ENCODE results near the gene RPL38. TPM values are rescaled to one million over a fixed set of nuclear protein-coding genes. Genes with fewer than 3 reads are reported as not detected.

Gene RPL38
- total and polyA plus RNA-seq, 2 experiments from 2014 or later, result 286 to 5,312 TPM

- Histone ChIP-seq H4K20me1 (replicated peaks; ENCODE audit: insufficient read depth) (no peaks in the 10 kb centered on the region), H3K27ac (ENCODE audit: low read depth) (no peak overlapping the region), H3K4me3 (no peak overlapping the region), H3K79me2 (replicated peaks; ENCODE audit: insufficient read depth) (no peaks in the 10 kb centered on the region), H3K36me3 (ENCODE audit: insufficient read depth) (no peaks in the 10 kb centered on the region), H2AFZ (no peak overlapping the region), H3K4me1 (ENCODE audit: insufficient read depth) (no peaks in the 10 kb centered on the region), H3K27me3 (ENCODE audit: insufficient read depth) (no peaks in the 10 kb centered on the region), H3F3A (replicated peaks; ENCODE audit: low read depth) (no peaks in the 10 kb centered on the region), H3K9me2 (ENCODE audit: insufficient read depth) (no peaks in the 10 kb centered on the region; the same call in 1 of the 2 replicates), H3K4me2 (no peak overlapping the region)
- peaks cover 2% of the 10 kb centered on the region for H3K27me3 Mint-ChIP-seq (ENCODE audit: insufficient read depth, low read depth, poor library complexity)
- ATAC-seq, result no peak
- no peak overlapping the region for H3K4me3 Mint-ChIP-seq
- H3K4me1 Mint-ChIP-seq, result peaks cover 4% of the 10 kb centered on the region; the same call in 2 of the 3 replicates
- no peaks in the 10 kb centered on the region for H3K36me3 Mint-ChIP-seq (ENCODE audit: low read depth)
- TF ChIP-seq EZH2 (IDR thresholded peaks at IDR 0.05; ENCODE audit: low read depth, unreplicated experiment) (no peak), EZH2phosphoT487 (IDR thresholded peaks at IDR 0.05; ENCODE audit: unreplicated experiment) (no peak), REST (IDR thresholded peaks at IDR 0.05; ENCODE audit: unreplicated experiment) (no peak), ZNF462 (CRISPR knock-in tag; IDR thresholded peaks at IDR 0.05) (no peak), POLR2AphosphoS5 (IDR thresholded peaks at IDR 0.05; ENCODE audit: low read depth) (no peak), JUNB (IDR thresholded peaks at IDR 0.05; ENCODE audit: unreplicated experiment) (no peak), CREB1 (CRISPR knock-in tag; IDR thresholded peaks at IDR 0.05; ENCODE audit: low read depth) (no peak)
- peaks cover 5% of the 10 kb centered on the region; the same call in 1 of the 3 replicates for H3K9me3 Mint-ChIP-seq
- no peak for DNase-seq (ENCODE audit: low spot score)
- no peak overlapping the region for H3K27ac Mint-ChIP-seq
Observed at GRCh38 chr17:74158761-74159160, 44.7 kb upstream of the RPL38 start.

Data from GM23338 (cell line).